GM19351 (cell line): ENCODE data around the gene AJAP1.

Experiments used
- ATAC-seq: cut with Tn5 transposase; IDR thresholded peaks from one replicate; pipeline ENCODE4 v1.9.1; 2021; ENCODE audit warnings: mild to moderate bottlenecking, moderate library complexity; ENCODE audit not compliant: unreplicated experiment

AJAP1 gene

DNA sequence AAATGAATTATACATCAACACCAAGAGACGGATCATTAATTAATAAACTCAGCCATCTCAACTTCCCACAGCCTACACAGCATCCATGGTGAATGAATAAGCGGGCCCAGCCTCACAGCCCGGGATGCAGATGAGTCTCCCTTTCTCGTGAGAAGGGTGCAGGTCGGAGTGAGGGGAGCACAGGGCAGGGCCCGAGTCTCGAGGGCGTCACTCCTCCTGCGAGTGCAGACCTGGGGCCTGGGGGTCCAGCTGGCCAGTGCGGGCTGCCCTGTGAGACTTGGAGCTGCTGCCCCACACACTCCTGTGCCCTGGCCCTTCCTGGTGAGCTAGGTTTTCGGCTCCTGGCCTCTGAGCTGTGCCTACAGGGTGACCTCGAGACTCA is 74.7 kb downstream of the AJAP1 start:
- ATAC-seq, result no peak

DNA sequence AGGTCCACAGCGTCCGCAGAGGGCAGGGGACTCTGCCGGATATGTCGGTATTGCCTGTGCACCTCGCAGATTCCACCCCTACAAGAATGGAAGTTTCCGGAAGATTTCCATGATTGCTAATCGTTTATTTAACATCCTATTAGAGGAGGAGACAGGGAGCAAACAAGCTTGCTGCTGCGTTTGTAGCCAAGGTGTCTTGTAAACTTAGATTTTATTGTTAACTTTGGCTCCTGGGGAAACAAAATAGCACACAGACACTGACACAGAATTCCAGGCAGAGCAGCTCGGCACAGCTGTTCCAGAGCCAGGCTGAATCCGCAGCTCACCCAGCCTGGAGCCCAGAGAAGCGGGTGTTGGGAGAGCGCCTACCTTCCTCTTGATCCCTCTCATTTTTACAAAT is 75.7 kb downstream of the AJAP1 start:
- no peak for ATAC-seq

DNA sequence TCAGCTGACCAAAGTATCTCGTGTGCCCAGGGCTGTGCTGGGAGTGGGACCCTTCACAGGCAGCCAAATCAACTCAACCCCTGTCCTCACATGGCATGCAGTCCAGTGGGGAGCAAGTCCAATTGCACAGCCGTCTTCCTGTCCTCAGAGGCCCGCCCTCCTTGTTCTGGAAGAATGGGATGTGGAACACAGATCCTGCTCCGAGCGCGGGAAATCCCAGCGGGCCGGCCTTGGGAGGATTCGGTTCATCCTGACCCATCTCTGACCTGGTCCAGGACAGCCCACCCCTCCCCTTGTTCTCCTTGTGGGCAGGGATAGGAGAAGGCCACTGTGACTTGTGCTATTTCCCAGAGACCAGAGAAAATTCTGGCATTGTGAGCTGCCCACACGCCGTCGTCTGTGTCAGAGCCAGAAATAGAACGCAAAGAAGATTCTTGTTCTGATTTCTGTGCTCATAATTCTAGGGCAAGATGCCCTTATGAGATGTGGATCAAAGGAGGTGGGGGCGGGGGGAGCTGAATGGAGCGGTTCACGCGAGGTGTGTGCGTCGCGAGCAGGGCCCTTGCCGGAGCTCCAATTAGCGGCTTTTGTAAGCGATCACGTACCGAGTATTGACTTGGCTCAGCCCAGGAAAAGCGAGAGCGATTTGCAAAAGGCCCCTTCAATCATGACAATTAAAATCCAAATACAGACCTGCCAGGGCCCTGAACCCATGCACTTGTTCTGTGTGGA is 79.2 kb downstream of the AJAP1 start:
- no peak for ATAC-seq

DNA sequence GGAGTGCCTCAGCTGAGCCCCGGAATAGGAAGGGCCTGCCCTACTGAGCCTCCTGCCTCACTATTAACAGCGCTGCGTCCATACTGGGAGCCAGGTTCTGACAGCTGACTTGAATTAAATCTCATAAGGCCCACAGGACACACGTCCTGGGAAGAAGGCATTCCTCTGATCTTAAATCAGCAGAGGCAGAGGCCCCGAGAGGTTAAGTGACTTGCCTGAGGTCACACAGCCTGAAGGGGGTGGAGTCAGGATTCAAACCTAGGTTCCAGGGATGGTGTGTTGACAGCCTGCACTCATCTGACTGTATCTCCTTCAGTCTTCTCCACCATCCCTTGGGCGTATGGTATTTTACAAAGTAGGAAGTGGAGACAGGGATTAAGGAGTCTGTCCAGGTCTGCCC is 79.8 kb downstream of the AJAP1 start:
- ATAC-seq, result no peak

DNA sequence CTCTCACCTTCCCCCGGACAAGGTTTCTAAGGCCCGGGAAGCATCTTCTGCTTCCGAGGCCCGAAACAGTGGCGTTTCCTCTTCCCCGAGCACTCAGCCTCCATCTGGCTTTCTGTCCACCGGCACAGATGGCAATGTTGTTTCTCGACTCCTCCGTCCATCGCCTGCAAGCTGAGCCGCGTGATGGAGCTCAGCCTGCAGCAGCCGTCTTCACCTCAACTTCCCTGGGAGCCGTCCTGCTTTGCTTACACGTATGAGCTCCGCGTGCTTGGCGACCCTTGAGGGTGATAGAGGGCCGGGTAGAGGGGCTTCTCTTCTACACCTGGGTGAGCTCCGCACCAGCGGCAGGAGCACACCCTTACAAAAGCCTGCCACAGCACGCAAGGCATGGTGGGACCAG is 80.4 kb downstream of the AJAP1 start:
- ATAC-seq, result no peak

DNA sequence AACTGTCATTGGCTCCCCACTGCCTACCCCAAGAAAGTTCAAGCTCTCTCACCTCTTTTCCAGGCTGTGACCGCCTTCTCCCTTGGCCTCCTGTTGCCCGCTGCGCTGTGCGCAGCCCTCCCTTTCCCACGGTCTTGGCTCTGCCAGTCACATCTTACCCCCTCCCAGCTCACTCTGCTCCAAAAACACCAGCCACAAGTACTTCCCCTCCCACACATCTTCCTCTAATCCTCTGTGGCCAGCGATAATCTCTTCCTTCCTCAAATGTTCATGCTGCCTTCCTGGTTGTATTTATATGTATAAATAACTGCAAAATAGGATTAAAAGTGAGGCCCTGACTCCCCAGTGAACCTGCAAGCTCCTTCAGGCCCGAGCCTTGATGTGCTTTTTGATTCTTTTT is 81.8 kb downstream of the AJAP1 start:
- no peak for ATAC-seq

DNA sequence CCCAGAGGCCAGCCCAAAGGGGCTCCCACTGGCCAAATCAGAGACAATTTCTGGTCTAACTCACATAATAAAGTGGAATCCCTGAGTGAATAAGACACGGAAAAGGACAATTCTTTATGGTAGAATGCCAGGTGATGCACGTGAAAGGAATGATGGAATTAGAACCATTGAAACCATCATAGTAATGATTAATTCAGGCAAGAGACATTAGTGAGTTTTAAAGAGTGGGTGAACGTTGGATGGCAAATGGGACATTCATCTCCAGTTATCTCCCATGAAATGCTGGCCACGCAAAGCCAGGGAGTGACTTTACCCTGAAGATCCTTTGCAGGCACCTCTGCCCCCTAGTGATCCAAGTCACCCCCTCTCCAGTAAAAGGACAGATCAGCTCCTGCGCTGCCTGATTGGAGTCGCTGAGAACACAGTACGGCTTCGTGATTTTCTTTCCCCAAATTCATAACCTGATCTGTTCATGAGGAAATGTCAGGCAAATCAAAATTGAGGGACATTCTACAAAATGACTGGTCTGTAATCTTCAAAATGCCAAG is 87.5 kb downstream of the AJAP1 start:
- ATAC-seq, result no peak

DNA sequence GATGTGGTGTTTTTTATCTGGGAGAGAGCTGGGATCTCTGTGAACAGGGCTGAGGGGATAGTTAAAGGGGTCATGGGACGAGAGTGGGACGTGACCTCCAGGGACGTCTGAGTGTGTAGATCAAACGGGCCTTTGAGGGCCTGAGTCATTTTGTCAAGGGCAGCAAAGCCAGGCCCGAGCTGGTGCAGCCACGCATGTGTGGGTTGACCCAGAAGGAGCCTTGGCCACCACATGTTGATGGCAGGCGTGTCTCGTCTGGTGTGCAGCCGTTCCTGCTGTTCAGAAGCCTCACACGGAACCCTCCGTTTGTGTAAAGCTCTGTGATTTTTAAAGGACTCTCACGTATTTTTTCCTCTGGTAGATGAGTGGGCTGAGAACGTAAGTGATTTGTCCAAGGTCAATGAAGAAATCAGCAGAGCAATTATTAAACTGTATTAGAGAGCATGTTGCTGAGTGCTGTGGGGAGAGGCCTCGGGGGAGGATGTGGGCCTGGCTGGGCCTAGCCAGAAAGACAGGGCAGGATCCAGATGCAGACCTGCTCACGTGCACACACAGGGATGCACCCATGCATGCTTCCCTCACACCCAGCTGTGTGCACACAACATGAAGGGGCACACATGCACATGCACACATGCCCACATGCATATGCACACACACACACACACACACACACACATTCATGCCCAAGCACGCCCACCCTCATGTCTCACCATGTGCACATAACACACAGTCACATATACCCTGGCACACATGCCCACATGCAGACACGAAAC is 89.8 kb downstream of the AJAP1 start:
- ATAC-seq, result no peak

DNA sequence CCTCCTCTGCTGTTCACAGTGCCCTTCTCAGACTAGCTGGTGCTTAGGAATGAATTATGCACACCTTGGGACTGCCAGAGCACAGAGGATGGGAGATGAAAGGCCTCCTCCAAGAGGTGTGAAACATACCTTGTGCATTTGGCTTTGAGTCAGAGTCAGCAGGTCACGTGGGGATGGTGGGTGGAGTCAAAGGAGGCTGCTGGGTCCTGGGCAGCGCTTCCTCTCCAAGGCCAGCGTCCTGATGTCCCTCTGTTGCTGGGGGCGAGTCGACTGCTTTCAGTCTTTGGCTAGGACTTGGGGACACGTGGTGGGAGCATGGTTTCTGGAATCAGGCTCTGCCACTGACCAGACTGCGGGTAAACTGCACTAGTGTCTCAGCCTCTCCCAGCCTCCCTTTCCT is 91.2 kb downstream of the AJAP1 start:
- no peak for ATAC-seq

DNA sequence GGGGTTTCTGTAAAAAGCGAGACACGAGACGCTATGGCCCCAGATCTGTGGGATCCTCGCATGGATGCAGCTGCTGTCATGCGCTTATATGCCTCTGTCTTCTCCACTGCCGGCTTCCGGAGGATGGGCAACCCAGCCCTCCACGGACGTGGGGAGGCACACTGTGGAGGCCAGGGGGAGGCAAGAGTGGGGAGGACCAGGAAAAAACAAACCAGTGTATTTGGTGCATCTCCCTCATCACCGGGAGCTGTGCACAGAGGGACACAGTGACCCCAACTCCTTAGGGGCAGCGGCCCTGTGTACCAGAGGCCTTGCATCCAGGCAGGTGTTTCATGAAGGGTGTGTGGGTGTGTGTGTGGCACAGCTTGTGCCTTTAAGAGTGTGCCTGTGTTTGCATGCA is 95.0 kb downstream of the AJAP1 start:
- ATAC-seq, result no peak

DNA sequence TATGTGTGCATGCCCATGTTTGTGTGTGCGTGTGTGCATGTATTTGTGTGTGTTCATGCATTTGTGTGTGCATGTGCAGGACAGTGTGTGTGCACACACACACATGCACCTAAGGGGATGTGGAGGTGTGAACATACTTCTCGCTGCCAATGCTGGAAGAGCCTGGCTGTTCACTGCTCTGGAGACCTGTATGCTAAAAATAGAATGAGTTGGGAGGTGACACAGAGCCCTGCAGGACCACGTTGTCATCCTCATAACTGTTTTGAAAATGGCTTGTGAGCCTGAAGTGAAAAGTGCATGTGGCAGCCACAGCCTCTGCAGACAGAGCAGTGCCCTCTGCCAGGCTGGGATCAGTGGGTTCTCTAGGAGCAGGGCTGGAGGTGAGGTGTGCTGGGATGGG is 95.8 kb downstream of the AJAP1 start:
- ATAC-seq, result no peak

DNA sequence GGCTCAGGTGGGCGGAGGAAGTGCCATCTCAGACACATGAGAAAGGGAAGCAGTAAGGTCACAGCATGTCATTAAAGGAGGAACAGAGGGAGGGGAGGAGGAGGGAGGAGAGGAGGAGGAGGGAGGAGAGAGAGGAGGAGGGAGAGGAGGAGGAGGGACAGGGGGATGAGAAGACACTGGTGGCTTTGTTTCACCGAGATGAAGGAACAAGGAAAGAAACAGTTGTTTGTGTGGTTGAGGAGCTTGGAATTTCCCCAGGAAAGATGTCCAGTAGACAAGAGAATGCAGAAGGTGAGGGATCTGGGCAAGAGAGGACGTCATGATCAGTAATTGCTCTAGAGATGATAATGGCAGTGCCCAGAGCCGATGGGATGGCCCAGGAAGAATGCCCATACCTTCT is 97.7 kb downstream of the AJAP1 start:
- no peak for ATAC-seq

DNA sequence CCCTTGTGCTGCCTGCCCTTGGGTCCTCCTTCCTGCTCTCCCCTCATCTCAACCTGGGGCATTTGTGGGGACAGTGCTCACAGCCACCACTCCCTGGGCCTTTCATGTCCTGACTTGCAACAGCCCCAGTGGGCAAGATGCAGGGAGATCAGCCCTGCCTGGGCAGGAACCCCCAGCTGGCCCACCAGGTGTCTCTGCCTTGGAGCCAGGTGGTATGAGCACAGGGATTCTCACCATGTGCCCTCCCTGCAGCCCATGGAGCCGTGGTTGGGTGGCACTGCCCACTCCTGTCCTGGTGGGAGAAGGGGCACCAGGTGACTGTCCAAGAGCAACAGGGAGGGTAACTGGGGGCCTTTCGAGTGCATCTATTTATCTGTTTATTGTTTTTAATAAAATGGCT is 100.4 kb downstream of the AJAP1 start:
- ATAC-seq, result no peak

DNA sequence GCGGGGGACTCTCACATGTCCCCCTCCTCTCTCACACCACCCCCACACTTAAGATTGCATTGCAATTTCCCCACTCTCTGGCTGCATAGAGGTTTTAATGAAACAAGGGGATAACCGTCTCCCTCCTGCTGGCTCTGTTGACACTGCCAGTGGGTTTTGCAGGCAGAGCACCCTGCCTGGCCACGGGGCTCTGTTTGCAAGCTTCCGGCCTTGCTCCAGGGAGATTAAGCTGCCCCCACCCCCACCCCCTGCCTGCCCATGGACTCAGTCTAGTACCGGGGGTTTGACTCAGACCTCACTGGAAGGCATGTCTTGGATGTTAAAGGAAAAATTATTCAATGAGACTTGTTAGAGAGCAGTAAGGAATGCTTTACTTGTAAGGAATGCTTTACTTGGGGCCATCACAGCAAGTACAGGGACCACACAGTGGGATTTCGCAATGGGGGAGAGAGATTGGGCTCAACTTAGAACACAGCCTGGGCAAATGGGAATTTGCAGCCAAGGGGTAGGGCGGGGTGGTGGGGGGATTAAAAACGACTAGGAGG is 101.0 kb downstream of the AJAP1 start:
- ATAC-seq, result no peak

DNA sequence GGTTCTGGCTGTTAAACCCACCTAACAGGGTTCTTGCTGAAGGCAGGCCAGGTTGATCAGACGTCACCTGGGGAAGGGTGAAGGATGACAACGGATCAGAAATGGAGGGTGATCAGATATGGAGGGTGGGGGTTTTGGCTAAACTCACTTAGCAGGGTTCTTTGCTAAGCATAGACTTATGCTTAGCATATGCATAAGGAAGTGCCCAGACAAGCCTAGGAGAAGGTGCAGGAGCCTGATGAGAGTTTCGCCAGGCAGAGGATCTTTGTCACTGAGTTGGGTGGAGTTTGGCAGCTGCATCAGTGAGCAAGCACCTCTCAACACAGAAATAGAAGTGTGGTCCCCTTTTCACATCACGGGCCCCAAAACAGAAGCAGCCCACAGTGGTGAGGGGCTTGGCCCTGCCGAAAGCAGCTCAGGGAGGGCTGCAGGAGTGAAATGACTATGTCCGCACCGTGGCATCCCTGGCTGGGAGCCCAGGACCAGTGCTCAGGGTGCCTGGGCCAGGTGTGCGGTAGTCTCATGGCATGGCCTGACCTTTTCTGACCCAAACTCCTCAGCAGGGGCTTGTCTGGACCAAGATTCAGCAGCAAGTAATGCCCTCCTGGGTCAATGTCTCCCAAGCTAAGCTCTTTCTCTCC is 101.6 kb downstream of the AJAP1 start:
- ATAC-seq, result no peak

DNA sequence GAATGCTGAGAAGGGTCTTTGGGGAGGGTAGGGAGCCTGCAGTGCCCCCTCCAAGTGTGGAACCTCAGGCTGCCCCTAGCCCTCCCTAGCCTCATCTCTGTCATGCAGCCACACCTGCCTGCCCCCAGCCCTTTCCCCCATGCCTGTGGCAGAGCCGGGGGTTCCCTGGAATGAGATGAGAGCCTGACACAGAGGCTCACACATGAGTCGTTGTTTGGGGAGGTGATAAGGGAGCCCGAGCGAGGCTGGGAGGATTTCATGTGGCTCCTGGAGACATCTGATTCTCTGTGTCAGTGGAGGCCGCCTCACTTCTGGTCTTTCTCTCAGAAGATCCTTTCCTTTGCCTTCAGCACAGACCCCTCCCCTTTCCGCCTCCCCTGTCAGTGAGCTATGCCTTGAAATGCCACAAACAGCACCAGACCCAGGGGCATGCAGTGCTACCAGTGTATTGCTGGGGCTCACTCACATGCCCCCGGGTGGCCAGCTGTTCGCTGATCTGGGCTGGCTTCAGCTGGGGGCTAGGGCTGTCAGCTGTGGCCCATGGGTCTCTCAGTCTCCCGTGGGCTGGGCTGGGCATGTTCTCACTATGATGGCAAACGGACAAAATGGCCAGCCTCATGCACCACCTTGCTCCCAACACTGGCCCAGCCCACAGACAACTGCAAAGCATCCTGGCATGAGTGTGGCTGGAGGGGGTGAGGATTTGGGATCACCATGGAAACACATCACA is 102.6 kb downstream of the AJAP1 start:
- ATAC-seq, result no peak

DNA sequence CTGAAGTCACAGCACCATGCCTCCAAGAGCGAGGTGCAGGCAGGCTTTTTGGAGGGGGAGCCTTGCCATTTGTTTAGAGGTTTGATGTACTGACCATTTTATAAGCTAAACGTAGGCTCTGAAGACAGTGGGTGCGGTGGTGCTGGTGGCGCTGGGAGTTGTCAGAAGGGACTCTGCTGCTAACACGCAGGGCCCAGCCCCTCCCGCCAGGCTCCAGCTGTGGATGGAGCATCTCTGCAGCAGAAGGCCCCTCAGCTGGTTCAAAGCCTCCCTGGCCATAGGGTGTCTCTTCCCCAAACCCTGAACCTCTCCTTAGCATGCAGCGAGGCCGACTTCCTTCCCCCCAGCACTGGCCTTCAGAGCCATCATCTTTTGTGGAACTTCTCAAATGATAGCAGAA is 105.3 kb downstream of the AJAP1 start:
- no peak for ATAC-seq

DNA sequence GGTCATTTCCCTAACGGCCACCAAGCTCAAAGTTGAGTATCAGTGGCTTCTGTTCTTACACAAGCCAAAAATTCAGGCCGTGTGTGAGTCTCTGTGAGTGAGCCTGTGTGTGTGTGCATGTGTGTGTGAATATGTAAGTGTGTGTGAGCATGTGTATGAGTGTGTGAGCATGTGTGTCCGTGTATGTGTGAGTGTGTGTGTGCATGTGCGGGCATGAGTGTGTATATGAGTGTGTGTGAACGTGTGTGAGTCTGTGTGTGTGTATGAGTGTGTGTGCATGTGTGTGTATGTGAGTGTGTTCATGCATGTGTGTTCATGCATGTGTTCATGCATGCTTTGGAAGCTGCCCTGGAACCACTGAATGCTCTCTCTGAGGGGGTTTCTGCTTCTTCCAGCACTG is 105.7 kb downstream of the AJAP1 start:
- ATAC-seq, result no peak

DNA sequence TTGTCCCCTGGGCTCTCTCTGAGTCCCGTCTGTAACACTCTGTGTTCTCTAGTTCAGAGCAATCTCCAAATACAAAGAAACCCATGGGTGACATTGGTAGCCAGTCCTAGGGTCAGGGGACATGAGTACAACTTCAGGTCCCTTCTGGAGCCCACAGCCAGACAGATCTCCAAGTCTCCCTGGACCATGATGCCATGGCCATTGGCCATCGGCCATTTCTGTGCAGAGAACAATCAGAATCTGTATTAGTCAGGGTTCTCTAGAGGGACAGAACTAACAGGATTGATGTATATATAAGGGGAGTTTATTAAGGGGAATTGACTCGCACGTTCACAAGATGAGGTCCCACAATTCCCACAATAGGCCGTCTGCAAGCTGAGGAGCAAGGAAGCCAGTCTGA is 106.9 kb downstream of the AJAP1 start:
- no peak for ATAC-seq

DNA sequence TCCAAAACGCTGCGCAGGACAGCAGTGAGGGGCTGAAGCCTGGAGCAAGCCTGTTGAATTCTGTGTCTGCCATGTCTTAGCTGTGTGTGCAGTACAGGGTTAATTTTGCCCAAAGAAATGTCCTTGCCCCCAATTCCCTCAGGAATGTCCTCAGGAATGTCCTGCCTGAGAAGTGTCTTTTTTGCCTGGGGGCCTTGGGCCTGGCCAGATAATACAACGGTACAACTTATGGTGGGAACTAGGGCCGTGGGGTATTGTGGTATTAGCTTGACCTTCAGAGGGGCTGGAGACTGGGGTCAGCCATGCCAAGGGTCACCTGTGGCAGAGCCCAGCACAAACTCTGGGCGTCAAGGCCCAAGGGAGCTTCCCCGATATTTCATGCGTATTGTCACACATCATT is 107.7 kb downstream of the AJAP1 start:
- ATAC-seq, result no peak

DNA sequence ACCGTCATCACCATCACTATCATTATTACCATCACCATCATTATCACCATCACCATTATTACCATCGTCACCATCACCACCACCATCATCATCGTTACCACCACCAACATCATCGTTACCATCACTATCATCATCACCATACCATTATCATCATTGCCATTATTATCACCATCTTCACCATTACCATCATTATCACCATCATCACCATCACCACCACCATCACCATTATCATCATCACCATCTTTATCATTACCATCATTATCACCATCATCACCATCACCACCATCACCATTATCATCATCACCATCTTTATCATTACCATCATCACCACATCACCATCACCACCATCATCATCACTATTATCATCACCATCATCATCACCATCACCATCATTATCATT is 112.9 kb downstream of the AJAP1 start:
- ATAC-seq, result no peak
